ENCODE results near the gene CCDC122.

CCDC122 gene

GRCh38 chr13:43799191-43799590 lies 80.3 kb downstream of the CCDC122 start:
- DNase-seq, result no peak

GRCh38 chr13:43797869-43798268 lies 81.7 kb downstream of the CCDC122 start:
- DNase-seq, result no peak

DNA sequence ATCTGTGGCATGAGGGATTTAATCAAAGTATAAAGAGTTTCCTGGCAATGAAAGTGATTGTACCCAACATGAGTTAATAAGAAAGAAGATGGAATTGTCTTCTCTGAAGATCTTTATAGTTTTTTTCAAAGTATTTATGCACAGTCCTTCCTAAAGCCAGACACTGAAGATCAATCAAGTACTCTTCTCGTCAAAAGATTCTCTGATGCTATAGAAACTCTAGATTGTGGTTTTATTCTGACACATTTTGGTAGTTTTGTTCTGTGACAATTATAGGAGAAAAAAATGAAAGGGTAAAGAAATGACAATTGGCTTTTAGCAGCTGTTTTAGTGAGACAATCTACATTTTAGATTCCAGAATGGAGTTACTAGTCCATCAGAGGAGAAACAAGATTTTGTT lies 82.4 kb downstream of the CCDC122 start:
- DNase-seq, result no peak

- DNase-seq, result no peak
Observed at GRCh38 chr13:43794416-43794815, 85.1 kb downstream of the CCDC122 start.

DNA sequence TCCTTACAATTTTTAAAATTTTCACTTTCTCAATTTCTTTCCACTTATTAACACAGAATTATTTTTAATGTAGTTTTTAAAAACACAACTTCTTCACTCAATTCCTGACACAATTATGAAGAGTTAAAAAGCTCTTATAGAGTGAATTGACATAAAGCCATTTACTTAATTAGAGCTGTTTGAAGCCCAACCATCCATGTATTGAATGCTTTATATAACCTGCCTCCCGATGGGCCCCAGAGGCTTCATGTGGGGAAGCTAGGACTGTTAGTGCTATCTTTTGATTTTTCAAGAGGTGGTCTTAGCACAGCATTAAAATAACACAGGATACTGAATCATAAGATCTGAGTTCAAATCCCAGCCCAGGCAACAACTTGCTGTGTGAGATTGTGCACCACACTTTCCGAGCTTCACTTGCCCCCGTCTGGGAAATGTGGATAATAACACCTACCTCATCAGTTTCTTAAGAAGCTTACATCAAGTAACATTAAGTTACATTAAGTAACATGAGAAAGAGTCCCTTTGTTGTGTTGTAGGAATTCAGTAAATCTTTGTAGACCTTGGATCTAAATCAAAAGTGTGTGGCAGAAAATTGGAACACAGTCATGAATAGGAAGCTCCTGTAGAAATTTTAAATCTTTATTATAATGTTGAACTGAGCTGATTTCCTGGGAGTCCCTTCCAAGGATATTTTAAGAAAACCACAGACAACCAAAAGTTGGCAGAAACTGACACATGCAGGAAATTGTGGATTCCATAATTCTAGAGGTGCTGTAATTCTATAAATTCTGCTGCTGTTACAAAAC lies 87.3 kb downstream of the CCDC122 start:
- DNase-seq, result no peak

GRCh38 chr13:43787997-43788396 lies 91.5 kb downstream of the CCDC122 start:
- peak; percentile 75 for DNase-seq

GRCh38 chr13:43787518-43787891 lies 92.0 kb downstream of the CCDC122 start:
- no peak for DNase-seq

DNA sequence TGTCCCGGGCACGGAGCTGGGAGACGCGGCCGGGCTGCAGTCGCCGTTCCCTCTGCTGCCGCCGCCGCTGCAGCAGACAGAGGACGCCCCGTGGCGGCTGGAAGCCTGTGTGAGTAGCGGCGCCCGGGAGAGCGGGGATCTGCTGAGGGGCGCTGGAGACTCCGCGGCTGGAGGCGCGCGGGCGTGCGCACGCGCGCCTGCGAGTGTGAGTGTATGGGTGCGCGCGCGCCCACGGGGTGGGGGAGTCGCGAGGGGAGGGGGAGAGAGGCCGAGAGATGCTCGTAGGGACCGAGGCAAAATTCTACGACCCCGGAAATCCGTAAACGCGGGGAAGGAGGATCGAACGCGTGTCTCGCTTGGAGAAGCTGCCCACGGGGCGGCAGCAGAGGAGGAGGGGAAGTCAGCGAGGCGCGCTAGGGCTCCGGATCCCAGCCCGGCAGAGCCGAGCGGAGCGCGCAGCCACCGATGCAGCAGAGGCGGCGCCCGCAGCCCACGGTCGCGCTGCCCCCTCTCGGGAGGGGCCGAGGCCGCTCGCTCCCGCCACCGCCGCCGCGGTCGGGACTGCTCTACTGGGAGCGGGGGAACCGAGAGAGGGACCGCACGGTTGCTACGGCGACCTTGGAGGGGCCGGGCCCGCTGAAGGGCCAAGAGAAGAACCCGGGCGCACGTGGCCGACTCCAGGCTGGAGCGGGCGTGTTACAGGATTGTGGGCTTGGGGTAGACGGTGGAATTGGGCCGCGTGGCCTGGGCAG lies 92.6 kb downstream of the CCDC122 start, which contains the start of gene ENOX1:
Gene ENOX1, minus strand, starts transcription at position 207 of the 752 bp plus-strand sequence.
- peak; percentile 87 for DNase-seq

- no peak for DNase-seq
Observed at GRCh38 chr13:43786472-43786765, 93.1 kb downstream of the CCDC122 start.
